ENCODE data around the gene ZNF581.

The ZNF581 gene

DNA sequence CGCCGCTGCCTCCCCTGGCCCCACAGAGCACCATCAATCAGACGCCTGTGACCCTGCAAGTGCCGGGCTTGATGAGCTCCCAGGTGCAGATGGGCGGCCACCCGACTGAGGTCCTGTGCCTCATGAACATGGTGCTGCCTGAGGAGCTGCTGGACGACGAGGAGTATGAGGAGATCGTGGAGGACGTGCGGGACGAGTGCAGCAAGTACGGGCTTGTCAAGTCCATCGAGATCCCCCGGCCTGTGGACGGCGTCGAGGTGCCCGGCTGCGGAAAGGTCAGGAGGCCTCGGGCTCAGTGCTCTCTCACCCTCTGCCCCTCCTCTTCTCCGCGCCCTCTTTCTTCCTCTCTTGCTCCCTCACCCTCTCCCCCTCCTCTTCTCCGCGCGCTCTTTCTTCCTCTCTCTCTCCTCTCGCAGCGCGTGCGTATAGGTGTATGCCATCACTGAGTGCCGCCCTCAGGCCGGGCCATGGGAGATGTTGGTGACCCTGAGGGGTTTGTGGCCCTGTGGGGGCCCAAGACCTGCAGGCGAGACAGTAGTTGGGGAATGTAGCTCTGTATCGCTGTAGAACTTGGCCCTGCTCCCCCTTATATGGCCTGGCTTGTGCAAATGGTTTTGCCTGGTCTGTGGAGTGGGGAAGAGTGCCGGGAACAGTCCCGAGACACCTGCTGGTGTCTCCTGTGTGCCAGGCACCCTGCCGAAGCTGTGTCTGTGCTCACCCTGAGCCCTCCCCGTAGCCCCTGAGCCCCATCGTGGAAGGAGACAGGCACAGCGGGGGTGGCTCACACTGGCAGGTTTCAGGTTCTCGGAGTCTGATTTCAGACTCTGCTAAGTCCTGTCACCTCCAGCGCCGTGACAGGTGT lies 26.2 kb downstream of the ZNF581 start:
- DNase-seq = no peak

DNA sequence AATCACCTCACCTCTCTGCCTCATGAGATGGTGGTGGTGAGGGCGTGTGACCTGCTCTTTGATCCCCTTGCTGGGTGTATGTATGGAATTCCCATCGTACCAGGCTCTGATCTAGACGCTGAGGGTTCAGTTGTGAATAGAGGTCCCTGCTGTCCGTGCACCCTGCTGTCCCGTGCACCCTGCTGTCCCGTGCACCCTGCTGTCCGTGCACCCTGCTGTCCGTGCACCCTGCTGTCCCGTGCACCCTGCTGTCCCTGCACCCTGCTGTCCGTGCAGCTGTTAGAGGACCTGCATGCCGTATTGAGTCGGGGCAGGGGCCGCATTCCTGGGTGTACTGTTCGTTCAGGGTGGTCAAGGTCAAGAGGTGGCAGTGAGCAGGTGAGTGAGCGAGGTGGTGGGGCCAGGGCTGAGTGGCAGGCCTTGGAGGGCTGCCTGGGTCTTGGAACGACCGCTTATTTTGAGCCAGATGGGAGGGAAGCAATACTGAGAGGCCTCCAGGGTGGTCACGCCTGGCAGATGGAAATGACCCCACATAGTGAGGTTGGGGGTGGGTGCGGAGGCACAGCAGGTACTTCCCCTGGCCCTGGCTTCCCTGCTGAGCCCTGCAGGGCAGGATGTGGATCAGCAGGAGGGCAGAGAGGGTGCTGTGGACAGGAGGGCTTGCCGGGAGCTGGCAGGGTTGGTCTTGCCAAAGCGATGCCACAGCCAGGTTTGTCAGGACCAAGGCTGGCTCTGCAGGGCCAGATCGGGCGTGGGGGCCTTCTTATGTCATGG lies 27.0 kb downstream of the ZNF581 start:
- no peak for DNase-seq

DNA sequence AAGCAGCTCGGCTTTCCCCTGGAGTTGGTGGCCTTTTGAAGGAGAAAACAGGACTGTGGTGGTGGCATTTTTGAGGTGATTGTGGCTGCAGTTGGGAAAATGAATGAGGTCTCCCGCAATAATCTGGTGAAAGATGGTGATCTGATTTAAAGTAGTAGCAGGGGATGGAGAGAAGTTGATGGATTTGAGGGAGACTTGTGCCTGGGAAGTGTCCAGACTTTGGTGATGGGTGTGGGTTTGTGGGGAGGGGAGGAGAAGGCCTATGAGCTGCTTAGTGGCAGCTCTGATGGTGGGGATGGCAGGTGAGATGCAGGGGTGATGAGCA lies 27.6 kb downstream of the ZNF581 start:
- no peak for DNase-seq

DNA sequence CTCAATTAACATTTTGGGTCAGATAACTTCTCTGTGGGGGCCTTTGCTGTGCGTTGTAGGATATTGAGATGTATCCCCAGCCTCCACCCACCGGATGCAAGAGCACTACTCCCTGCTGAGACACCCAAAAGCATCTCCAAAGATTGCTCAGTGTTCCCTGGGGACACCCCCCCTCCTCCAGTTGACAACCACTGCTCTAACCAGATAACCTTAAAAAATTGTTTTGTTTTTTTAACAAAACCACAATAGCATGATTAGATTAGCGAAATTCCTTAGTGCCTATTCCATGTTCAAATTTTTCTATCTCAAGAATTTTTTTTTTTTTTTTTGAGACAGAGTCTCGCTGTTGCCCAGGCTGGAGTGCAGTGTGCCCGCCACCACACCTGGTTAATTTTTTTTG lies 29.0 kb downstream of the ZNF581 start:
- peak; percentile 74 for DNase-seq

DNA sequence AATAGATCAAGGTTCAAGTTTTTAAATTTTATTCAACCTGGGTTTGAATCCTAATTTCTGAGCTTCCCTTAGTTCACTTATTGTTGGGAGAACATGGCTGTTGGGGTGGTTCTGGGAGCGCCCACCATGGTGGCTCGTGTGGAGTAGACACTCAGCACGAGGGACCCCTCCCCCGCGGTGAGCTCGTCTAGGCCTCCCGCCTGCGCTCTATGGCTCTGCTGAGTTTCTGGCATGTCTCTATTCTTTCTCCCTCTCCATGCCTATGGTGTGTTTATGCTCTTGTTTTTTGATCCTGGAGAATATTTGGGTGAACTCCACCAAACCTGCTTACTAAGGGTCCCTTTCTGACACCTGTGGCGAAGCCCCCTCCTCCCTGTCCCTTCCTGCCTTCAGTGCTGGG lies 30.0 kb downstream of the ZNF581 start:
- no peak for DNase-seq

DNA sequence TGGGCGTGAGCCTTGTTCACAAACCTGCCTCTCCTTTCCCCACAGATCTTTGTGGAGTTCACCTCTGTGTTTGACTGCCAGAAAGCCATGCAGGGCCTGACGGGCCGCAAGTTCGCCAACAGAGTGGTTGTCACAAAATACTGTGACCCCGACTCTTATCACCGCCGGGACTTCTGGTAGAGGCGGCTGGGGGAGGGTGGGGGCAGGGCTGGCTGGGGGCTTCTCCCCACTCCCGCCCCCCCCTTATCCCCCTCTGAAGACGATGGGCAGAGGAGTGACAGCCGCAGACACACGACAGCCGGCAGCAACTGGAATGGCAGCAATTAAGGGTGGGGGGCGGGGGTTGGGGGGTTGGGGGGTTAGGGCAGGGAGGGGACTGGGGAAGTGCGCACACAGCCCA lies 30.4 kb downstream of the ZNF581 start:
- no peak for DNase-seq

DNA sequence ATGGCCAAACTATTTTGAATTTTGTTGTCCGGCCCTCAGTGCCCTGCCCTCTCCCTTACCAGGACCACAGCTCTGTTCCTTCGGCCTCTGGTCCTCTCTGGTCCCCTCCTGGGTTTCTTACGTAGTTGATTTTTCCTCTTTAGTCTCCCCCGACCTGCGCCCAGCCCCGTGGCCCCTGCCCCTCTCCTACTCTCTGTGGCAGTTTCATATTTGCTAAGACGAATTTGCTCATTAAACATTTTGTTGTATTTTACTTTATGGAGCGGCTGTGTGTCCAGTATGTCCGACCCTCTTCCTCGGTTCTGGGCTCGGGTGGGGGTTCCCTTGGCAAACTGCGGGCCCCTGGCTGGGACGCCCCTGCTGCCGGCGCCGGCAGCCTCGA lies 31.0 kb downstream of the ZNF581 start:
- DNase-seq = peak; percentile 13

DNA sequence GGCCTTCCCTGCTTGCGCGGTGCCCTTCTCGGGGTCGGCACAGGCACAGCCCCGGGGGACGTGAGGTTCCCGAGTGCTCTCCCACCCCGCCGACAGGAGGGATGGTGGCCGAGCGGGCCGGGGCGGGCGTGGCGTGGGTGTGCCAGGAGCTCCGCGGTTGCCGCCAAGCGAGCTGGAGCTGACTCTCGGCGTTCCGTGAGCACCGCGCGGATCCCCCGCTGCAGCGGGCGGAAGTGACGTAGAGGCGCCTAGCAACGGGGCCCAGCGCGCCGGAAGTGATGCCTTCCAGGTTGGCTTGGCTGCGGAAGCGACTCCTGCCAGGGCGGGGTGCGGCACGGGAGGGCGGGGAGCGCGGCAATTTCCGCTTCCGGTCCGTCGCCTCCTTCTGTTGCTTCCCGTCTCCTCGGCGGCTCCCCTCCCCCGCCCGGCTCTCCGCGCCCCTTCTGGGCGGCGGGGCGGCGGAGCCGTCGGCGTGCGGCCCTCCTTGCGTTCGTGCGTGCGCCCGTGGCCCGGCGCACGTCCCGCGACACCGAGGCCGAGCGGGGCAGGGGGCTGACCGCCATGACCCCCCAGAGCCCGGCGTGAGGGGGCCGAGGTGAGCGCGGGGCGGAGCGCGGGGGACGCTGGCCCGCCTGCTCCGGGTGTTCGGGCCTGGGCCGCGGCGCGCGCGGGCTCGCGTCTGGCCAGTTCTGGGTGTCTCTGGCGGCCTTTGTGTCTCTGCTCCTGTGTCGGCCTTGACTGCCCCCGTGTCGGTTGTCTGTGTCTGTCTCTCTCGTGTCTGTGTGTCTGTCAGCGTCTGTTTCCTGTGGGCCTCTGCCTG lies 31.6 kb downstream of the ZNF581 start, which contains the start of gene EPN1:
EPN1 (plus strand) TSS at position 386 of the 820 bp plus-strand sequence. CDS start 3,402 bp downstream, outside the sequence.
- peak; percentile 97 for DNase-seq

DNA sequence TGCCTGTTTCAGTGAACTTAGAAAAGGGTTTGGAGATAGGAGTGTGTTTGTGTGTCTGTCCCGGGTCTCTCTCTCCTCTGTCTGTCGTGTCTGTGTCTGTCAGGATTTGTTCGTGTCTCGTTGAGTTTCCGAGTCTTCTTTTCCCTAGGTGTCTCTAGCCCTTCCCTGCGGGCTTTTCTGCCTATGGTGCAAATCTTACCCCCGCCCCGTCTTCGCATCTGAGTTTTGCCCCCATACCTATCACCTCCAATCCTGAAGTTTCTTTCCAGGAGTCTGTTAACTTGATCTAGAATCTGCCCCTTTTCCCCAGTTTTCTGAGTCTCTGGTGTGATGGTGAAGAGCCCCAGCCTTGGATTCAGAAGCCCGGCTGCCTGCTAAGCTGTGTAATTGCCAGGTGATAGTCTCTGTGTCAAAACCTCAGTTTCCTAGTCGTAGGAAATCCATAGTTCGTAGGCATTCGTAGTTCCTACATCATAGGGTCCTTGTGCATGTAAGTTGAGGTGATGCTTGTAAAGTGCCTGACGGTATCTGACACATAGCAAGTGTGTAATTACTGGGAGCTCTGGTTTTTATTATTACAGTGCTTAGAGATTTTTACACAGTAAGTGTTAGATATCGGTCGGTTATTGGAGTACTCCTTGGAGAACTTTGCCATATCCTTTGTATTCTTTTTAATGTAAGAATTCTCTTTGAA lies 32.4 kb downstream of the ZNF581 start:
- DNase-seq = no peak

DNA sequence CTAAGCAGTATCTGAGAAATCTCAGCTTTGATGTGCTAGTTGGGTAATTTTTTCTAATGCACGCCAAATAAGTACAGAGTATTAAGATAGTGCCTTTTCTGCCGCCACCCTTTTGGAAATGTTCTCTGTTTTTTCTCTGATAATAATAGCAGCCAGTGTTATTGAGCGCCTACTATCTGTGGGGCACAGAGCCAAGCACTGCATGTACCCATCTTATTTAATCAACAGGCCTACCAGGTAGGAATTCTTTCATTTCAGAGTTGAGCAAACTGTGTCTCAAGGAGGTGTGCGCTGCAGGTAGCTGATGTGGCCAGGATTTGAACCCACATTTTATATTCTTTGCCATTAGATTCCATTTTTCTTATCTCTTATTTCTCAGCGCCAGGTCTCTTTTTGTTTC lies 32.9 kb downstream of the ZNF581 start:
- peak; percentile 16 for DNase-seq

DNA sequence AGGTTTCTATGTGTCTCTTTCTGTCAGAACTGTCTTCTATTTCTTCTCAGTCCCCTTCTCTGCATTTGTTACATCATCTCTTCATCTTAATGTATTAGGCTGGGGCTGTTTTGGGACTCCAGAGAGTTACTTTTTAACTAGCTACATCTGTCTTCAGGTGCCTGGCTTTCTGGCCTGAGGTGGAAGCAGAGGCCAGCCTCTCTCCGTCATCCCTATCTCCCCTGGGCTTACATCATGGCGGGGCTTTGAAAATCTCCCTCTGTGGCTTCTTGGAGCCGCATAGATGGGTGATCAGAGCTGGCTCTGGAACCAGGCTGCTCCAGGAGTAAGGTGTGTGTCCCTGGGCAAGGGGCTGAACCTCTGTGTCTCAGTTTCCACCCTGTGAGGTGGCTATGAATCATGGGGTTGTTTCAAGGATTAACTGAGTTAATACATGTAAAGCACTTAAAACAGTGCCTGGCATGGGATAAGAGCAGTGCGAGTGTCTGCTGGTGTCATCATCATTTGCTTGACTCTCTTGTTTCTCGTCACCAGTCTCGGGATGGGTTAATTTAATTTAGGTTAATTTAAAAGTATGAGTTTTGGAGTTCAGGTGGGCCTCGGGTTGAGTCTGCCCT lies 33.5 kb downstream of the ZNF581 start:
- DNase-seq = no peak

DNA sequence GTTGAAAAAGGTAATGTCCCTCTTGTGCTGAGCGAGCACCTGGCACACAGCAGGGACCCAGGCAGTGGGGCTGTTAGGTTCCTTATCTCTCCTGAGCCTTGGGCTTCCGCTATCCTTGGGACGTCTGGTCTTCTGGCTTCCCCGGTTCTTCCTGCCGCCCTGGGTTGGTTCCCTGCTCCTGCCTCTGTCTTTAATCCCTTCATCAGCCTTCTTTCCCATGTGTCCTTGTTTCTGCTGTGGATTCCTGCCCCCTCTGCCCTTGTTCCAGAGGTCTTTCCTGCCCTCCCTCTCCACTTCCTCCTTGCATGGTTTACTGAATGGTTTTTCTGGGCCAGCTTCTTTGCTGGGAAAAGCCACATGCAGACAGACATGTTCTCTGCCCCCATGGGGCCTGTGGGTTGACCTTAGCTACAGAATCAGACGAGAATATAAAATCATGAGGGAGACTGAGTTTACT lies 34.2 kb downstream of the ZNF581 start:
- DNase-seq = no peak

DNA sequence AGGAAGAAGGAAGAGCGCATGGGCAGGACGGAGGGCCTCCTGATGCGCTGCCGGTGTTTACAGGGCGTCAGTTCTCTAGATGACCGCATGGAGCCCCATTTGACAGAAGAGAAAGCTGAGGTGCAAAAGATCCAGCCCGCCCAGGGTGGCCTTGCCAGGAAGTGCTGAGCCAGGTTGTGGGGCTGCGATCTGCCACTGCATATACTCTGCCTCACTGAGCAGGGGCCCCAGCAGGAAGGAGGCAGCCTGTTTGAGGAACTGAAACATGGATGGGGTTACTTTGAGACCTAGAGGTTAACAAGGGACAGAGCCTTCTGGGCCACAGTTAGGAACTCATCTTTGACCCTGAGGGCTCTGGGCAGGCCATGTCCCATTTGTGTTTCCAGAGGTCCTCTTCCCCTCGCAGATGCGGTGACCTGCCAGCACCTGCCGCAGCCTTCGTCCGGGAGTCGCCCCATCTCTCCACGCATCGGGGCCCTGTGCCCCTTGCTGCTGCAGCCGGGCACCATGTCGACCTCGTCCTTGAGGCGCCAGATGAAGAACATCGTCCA lies 34.7 kb downstream of the ZNF581 start:
- no peak for DNase-seq

DNA sequence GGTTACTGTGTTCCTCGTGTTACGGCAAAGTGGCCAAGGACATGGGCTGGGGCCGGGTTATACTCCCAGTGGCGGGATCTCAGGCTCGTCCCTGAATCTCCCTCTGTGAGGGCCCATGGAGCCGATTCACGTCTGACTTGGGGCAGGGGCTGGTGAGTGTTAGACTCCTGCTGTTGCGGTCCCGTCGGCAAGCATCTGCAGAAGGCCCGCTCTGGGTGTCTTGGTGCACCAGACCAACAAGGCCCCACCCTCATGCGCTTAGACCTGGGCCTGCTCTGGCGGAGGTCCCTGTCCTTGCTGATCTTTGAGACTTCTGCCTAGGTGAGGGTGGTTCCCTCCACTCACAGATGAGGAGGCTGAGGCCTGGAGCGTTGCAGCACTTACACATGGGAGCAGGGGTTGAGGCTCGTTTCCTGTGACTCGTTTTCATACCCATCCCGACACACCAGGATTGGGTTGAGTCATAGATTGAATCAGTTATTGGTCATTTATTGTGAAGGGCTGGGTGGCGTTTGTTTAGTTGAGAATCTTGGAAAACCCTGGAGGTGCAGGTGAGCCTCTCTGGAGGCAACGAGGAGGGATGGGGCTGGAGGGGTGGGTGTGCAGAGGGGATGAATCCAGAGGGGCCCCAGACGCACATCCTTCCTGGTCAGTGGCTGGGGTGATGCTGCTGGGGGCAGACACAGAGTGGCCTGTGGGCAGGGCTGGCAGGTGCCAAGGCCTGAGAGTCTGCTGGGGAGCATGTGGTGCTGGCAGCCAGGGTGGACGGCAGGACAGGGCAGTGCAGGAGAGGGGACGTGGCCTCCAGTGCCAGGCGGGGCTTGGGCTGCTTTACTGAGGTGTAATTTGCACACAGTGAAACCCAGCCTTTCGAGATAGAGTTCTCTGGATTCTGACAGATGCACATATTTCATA lies 36.2 kb downstream of the ZNF581 start:
- peak; percentile 59 for DNase-seq

DNA sequence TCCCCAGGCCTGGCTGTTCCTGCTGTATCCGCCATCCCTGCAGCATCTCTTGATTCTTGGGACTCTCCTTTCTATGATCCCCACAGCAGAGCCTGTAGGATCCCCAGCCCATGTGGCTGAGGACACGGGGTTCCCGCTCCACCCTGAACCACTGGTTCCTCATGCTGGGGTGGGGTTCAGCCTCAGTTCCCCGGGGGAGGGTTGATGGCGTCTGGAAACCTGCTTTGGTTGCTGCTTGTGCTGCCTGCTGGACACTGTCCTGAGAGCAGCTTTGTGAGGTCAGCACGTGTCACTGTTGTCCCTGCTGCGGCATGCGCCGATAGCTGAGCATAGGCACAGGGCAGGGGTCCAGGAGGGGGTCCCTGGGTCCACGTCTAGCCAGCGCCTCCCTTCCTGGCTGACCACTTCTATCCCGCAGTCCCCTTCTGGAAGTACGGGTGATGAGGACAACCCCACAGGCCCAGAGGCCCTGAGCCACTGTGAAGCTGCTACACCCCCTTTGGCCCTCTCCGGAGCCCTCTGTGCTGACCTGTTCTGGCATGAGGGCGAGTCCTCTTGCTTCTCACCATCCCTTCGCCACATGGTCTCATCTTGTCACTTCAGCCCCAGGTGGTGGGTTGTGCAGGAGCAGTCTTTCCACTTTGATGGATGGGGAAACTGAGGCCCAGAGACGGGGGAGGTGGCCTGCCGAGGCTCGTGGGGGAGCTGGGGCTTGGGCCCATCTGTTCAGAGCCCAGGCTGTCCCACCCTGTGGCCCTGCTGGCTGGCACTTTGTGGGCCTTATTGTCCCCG lies 37.1 kb downstream of the ZNF581 start:
- no peak for DNase-seq

DNA sequence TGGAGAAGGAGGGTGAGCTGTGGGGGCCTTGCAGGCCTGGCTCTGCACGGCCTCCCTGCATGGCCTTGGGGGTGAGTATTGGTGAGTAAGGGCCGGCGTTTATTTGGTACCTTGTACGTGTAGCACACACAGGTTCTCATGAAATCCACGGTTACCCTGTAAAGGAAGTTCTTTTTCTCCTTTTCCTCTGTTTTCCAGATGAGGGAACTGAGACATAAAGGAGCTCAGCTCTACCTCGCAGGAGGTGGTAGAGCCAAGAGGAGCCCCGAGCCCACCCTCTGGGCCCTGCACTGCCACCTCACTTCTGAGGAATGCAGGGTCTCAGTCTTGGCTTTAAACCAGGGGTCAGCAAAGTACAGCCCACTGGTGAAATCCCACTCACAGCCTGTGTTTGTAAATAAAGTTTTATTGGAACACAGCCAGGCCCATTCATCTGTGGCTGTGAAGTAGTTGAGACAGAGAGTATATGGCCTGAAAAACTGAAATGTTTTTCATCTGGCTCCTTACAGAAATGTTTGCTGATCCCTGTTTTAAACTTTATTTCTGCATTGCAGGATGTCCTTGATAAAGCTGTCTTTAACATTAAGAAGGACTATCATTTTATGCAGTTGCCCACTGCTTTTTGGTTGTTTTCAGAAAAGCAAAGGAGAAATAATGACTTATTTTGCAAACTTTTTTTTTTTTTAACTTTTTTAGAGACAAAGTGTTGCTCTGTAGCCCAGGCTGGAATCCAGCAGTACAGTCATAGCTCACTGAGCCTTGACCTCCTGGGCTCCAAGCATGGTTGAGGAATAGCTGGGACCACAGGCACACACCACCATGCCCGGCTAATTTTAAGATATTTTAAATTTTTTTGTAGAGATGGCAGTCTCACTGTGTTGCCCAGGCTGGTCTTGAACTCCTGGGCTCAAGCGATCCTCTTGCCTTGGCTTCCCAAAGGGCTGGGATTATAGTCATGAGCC lies 38.0 kb downstream of the ZNF581 start:
- DNase-seq = peak; percentile 20

DNA sequence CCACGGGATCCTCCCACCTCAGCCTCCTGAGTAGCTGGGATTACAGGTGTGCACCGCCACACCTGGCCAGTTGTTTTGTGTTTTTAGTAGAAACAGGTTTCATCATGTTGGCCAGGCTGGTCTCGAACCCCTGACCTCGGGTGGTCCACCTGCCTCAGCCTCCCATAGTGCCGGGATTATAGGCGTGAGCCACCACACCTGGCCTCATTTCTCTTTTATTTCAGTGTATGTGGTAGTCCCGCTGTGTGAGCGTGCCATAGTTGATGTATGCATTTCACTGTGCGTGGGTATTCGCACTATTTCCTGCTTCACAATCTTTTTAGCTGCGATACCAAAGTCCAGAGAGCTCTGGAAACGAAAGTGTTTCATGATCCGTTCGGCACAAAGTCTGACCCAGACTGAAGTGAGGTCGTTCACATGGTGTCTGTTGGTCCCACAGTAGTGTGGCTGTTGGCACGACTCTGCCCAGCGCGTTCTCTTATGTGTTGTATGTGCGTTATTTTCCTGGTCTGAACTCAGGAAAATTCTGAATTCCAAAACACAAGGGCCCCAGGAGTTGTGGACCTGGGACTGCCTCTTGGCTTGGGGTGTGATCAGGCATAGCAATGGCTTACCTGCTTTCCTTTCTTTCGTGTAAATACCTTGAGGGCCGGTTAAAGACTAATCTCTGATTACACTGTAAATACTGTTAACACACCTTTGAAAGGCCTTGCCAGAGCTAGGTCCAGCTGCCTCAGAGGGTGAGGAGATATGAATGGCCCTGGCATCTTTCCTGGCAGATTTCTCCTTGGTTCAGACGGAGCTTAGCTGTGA lies 40.2 kb downstream of the ZNF581 start:
- no peak for DNase-seq

All from EL (cell line).